GM19193 (cell line): ENCODE data around the gene UCK2.

Source experiments
- POLR2A ChIP-seq: IDR thresholded peaks from 4 replicates; pipeline ENCODE4 v1.6.1; 2011; ENCODE audit not compliant: insufficient read depth, insufficient read length; ENCODE audit errors: extremely low read depth

Gene UCK2

DNA sequence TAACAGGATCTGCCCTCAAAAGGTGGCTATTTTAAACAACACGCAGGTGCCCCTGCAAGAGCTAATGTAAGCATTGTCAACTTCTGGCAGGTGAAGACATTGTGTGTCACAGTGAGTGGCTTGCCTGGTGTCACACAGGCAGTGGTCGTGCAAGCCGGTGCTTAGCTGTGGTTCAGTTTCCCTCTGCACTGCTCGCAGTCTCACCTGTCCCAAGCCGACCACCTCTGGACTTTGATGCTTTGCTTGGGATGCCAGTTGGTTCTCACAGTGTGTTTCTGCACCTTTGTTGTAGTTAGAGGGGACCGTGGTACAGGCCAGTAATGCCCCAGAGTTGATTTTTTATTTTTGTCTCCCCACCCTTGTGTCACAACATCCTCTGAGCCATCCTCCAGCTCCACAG is 85.2 kb downstream of the UCK2 start:
- TF ChIP-seq POLR2A, result no peak

DNA sequence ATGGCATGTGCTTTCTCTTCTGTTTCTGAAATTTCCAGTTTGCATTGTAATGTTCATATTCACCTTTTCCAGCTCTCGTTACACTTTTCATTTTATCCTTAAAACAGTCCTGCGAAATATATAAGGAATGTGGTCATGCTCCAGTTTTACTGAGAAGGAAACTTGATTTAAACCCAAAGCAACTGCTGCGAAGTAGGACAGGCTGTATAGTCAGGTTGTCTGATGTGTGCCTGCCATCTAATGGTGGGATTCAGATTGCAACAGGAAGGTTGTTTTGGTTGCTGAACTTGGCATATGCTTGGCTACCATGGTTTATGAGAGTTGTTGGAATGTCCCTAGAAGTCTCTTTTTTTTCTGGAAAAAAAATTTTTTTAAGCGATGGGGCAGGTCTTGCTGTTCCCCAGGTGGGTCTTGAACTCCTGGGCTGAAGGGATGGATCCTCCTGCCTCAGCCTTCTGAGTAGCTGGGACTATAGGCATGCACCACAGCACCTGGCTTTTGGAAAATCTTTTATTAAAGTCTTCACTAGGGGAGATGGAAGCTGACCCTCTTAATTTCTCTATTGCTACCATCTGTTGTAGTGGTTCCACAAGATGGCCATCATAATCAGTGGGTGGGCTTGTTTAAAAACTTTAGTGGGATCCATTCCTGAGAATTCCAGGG is 86.9 kb downstream of the UCK2 start:
- TF ChIP-seq POLR2A, result no peak

DNA sequence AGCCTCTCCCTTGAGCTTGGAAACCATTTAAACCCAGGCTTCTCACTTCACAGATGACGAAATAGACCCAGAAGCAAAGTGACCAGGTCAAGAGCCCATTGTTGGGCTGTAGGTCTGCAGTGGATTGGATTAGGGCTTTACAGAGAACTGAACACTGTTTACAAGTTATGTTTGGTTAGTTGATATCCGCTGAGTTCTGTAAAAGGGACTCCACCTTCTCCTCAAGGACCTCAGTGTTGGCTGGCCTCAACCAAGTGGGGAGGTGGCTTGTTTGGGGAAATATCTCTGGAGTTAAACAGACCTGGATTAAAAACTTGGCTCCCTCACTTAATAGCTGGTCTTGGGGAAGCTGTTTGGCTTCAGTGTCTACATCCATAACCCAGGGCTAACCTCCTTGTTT is 88.1 kb downstream of the UCK2 start:
- TF ChIP-seq POLR2A, result no peak

DNA sequence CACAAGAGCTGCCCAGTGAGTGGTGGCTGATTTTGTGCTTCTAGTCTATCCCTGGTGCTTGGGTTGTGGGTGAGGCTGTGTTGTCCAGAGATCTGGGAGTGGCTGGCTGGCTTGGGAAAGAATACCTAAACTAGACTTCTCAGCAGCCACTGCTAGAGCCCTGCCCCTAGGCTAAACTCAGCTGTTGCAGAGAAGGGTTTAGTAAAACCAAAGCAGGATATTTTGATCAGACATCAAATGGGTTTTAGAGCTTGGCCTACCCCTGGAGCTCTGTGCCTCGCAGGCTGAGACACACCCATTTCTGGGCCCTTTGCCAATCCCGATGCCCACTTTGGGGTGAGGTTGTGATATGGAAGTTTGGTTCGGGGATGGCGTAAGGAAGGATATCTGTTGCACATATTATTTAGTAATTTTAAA is 88.5 kb downstream of the UCK2 start:
- no peak for TF ChIP-seq POLR2A

DNA sequence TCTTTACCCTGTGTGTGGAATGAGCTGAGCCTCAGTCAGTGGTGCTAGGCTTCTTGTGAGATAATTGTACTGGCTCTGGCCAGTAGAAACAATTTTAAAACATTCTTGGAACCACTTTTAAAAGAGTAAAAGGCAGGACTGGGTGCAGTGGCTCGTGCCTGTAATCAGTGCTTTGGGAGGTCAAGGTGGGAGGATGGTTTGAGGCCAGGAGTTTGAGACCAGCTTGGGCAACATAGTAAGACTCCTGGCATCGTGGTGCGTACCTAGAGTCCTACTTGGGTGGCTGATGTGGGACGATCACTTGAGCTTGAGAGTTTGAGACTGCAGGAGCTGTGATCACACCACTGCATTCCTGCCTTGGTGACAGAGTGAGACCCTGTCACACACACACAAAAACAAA is 89.8 kb downstream of the UCK2 start:
- no peak for TF ChIP-seq POLR2A

DNA sequence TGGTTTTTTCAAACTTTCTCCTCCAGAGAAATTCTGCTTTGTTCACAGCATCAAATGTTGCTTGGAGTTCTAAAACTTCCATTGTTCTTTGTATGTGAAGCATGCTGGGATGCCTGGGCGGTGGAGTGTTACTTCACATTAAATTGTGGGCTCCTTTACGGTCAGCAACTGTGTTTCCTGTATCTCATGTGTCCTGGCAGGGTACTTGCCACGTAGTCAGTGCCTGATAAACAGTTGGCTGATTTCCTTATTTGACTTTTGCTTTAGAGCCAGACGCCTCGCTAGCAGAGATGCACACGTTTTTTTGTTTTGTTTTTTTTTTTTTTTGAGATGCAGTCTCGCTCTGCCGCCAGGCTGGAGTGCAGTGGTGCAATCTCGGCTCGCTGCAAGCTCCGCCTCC is 96.7 kb downstream of the UCK2 start:
- no peak for TF ChIP-seq POLR2A

DNA sequence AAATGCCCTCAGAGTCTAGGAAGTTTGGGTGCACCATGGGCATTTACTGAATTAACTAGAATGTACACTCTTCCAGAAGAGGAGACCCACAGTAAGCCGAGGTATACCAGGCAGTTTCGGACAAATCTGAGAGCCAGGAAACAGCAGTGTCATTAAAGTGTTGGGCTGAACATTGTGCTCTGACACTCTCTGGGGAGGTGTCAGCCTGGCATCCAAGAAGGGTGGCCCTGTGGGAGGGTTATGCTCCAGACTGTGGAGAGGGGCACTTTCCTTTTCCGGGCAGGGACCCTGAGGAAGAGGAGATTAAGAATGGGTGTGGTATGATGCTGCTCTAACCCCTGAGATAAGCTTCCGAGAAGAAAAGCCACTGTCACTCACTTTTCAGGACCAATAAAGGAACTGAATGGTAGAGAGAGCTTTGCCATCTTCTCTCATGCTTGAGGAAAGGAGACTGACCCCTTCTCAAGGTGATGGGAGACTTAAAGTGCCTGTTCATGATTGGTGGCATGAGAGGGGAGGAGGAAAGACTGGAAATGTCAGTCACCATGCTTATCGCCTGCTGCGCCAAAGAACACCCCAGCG is 98.2 kb downstream of the UCK2 start:
- no peak for TF ChIP-seq POLR2A

DNA sequence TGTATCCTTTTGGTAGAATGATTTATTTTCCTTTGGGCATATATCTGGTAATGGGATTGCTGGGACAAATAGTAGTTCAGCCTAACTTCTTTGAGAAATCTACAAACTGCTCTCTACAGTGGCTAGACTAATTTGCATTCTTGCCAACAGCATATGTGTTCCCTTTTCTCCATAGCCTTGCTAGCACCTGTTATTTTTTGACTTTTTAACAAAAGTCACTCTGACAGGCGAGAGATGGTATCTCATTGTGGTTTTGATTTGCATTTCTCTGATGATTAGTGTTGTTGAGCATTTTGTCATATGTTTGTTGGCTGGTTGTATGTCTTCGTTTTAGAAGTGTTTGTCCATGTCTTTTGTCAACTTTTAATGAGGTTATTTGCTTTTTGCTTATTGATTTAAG is 99.8 kb downstream of the UCK2 start:
- no peak for TF ChIP-seq POLR2A

DNA sequence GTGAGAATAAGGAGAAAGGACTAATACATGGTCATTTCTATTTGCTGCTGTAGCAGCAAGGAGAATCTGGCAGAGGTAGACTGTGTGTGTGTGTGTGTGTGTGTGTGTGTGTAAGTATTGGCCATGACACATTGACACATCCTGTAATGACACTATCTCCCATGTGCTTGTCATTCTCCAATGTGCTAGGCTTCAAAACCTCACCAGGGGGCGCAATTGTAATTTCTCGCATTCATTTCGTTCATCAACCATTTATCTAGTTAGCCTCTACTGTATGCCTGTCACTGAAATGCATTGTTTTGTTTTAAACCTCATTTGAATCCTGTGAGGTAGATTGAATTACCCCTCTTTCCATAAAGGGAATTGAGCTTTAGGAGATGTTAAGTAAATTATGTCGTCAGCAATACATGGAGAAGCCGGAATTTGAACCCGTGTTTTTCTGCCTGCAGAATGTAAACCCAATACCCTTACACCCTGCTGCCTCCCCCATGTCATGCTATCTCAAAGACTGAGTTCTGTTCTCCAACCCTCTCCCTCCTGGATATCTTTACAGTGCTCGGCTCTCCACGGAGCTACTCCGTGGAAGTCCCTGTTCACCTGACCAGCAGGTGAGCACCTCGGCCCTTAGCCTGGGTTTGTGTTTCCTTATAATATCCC is 100.8 kb downstream of the UCK2 start:
- TF ChIP-seq POLR2A, result no peak

DNA sequence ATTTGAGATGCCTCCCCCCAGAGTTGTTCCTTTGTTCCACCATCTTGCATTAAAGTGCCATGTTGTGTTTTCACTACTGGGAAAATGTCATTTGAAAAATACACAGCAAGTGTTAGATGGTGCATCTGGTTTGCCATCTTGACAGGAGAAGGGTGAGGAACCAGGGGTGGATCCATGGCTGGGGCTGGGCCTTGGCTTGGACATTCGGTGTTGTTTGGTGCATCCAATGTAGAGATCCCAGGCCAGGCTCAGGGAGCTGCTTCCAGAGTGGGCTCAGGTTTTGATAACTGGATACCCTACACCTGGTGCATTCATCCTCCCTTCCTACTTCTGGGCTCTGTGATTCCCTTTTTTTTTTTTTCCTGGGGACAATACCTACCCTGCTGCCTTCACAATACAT is 103.5 kb downstream of the UCK2 start:
- no peak for TF ChIP-seq POLR2A

DNA sequence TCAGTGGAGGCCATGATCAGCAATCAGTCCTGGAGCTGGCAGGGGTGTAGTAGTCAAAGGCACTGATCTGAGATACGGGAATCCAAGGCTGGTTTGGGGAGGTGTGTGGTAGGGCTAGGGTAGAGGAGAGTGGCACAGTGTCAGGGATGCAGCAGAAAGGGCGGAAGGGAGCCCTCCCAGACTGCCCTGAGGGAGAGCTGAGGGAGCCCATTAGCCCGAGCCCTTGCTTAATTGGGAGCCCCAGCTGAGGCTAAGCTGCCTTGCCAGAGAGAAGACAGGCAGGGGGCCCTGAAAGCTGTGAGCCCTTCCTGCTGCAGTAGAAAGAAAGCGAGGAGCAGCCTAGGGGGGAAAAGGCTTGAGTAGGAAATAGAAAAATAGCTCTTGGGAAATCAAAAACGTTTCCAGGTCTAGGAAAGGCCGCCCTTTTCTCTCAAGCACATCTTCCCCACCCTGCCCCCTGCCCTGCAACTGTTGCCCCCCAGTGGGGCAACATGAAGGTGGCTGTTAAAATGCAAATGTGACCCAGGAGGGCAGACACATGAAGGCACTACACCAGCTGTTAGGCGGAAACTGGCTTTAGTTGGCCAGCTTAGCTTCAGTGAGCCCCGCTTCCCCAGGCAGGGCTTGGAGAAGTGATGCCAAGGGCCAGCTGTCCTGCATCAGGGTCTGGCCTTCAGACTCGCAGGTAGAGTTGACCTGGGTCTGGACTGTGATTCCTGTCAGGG is 106.2 kb downstream of the UCK2 start:
- TF ChIP-seq POLR2A, result no peak

DNA sequence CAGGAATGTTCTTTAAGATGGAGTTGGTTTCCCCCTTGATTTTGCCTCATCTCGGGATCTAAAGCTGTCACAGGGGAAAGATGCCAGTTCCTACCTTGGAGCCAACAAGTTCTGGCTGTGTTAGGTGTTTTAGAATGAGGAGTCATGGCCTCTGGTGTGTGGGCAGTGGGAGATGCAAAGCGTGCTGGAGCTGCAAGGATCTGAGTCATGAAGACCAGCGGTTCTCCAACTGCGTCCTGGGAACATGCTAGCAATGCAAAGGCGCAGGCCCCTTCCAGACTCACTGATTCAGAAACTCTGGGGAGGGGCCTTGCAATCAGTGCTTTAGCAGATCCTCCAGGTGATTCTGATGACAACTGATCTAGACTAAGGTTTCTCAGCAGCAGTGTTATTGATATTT is 109.1 kb downstream of the UCK2 start:
- TF ChIP-seq POLR2A, result no peak

DNA sequence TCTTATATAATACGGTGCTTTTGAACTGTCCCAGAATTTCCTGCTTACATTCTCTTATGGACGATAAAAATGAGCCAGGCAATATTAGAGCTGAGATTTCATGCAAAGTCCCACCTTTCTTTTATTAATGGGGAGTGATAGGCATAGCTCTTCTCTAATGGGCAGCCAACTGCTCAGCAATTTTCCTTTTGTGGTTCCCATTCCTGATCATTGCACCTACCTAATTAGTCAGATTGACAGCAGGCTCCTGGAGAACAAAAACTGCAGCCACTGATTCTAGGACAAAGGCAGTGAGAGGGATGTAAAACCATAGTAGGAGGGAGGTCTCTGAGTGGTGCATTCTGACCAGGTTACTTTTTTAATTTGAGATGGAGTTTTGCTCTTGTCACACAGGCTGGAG is 110.4 kb downstream of the UCK2 start:
- no peak for TF ChIP-seq POLR2A

DNA sequence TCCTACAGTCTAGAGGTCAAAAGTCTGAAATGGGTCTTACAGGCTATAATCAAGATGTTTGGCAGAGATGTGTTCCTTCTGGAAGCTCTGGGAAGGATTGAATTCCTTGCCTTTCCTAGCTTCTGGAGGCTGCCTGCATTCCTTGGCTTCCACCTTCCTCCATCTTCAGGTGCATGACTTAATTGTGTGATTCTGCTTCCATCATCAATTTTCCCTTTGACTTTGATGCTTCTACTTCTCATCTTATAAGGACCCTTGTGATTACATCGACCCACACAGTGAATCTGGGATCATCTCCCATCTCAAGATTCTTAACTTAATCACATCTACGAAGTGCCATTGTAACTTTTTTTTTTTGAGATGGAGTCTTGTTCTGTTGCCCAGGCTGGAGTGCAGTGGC is 111.4 kb downstream of the UCK2 start:
- TF ChIP-seq POLR2A, result no peak

DNA sequence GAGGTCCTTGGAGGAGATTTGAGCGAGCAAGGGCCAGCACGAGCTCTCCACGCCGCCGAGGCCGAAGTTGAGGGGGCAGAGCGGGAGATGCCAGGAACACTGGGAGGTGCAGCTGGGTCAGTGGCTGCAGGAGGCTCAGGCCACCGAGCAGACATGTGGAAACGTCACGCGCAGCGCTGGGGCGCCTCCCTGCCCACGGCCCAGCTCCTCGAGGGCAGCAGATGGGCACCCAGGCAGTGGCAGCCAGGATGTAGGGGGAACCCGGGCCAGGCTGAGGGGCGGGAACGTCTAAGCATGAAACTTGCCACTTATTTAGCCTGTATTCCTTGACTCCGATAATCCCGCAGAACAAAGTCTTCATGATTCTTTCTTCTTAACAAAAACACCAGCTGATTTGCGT is 114.1 kb downstream of the UCK2 start:
- TF ChIP-seq POLR2A, result no peak

DNA sequence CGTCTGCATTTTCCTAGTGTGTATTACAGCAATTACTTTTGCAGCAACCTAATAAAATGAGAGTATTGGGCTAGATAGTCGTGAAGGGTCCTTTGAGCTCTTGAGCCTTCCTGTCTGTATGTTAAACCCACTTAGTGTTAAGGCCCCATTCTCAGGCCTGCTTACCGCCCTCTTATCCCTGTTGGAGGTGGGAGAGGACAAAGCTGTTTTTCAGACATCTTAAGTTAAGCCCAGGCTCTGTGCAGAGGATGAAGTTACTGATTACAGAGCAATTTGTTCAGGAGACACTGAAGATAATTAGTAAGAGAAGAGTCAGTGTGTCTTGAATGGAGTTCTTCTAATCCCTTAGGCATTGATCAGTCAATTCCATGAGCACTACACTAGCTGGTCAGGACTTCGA is 114.6 kb downstream of the UCK2 start:
- TF ChIP-seq POLR2A, result no peak

DNA sequence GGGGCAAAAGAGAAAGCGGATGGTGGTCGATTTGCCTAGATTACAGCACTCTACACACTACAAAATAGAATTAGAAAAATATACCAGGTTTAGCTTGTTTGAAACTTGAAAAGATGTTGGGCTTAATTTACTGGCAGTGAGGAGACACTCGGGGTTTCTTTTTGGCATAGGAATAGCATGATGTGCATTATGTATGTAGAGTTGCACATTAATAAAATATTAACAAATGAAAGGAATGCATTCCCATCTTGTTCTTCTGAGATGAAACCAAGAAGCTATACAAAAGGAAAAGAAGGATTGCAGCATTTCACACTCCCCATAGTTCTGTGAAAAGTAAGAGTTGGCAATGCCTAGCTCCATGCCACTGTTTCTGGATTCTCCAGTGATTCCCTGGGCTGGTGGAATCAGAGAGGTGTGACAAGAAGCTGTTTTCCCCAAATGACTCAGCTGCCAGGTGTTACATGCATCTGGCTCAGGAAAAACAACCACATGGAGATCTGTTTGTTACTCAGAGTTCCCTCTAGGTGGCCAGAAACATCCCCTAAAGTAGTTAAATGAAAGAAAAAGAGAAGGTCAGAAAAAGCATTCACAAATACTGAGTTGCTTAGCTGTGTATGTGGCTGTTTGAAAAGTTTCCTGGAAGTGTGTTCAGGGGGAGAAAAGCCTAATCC is 115.6 kb downstream of the UCK2 start:
- no peak for TF ChIP-seq POLR2A
